HCT116 (cell line): ENCODE results near the gene USH1G. TPM values are rescaled to one million over a fixed set of nuclear protein-coding genes. Genes with fewer than 3 reads are reported as not detected.

ENCODE experiments used
- ATAC-seq: fragments of 200-7000 bp; cut with Tn5 transposase; 2 replicates; pipeline ENCODE4 v1.9.1; 2020; ENCODE audit warnings: mild to moderate bottlenecking, moderate library complexity
- BruUV-seq: library from RNA; stranded (reverse); fragments of 400-500 nt; replicated peaks from 2 replicates; lab custom pipeline; 2021; lab: Mats Ljungman, UMichigan
- CTCF ChIA-PET: fragments of 300-600 bp; sonication (Branson Sonifier 250); formaldehyde crosslinking; loops from one replicate; lab custom pipeline; 2021; ENCODE audit warnings: antibody characterized with exemption; lab: Charles Lee
- POLR2A ChIA-PET: fragments of 300-600, 350-600 bp; sonication (Branson Sonifier 250); formaldehyde crosslinking; loops from one replicate; lab custom pipeline; 2021; ENCODE audit warnings: antibody characterized with exemption; lab: Charles Lee
- RAD21 ChIA-PET, 2 experiments: fragments of 300-600 bp; sonication (Branson Sonifier 250); formaldehyde crosslinking; loops; one replicate each; lab custom pipeline; 2023; ENCODE audit warnings: low total read pairs in 2 of 2; ENCODE audit not compliant: uncharacterized antibody in 2 of 2, unreplicated experiment in 2 of 2, low non-redundant PET in 1 of 2; lab: Charles Lee
- DNase-seq: peaks from one replicate; pipeline ENCODE4 v3.0.0-alpha.2; 2010; ENCODE audit warnings: low read depth, low spot score
- H2AFZ ChIP-seq: fragments of 200-600 bp; shearing (Covaris generic), sonication (generic); 2 replicates; pipeline ENCODE4 v1.6.1; 2017; ENCODE audit warnings: low read depth, mixed run types, mixed read lengths, antibody characterized with exemption, low read length; ENCODE audit not compliant: poor library complexity, severe bottlenecking
- H3K27ac ChIP-seq: 2 replicates; pipeline ENCODE4 v1.5.1; 2012; ENCODE audit warnings: low read depth, low read length
- H3K27me3 ChIP-seq: fragments of 200-600 bp; sonication (generic); 2 replicates; pipeline ENCODE4 v1.6.1; 2016; ENCODE audit warnings: mixed run types, low read length, mixed read lengths; ENCODE audit not compliant: insufficient read depth
- H3K36me3 ChIP-seq, 2 experiments: fragments of 200-500 bp in 1 of 2; fragments of 200-600 bp in 1 of 2; sonication (Bioruptor generic) in 1 of 2; sonication (generic) in 1 of 2; 2 replicates each; pipeline versions ENCODE4 v1.5.1 to v1.6.1; 2014 to 2016; ENCODE audit warnings: low read length in 2 of 2, inconsistent platforms in 1 of 2, mixed read lengths in 1 of 2, mixed run types in 1 of 2; ENCODE audit not compliant: insufficient read depth in 2 of 2, control insufficient read depth in 1 of 2
- H3K4me1 ChIP-seq, 2 experiments: fragments of 200-600 bp in 1 of 2; sonication (generic) in 1 of 2; 2 replicates each; pipeline versions ENCODE4 v1.5.1 to v1.6.1; 2012 to 2017; ENCODE audit warnings: low read length in 2 of 2, inconsistent platforms in 1 of 2, mild to moderate bottlenecking in 1 of 2, mixed read lengths in 1 of 2, mixed run types in 1 of 2, moderate library complexity in 1 of 2; ENCODE audit not compliant: insufficient read depth in 2 of 2, control insufficient read depth in 1 of 2
- H3K4me2 ChIP-seq: fragments of 200-600 bp; sonication (generic); 2 replicates; pipeline ENCODE4 v1.6.1; 2017; ENCODE audit warnings: mixed run types, low read length, mixed read lengths
- H3K4me3 ChIP-seq, 2 experiments: fragments of 200-600 bp in 1 of 2; sonication (generic) in 1 of 2; replicated peaks in 1 of 2; 2 replicates each; pipeline ENCODE4 v1.5.1; 2011 to 2016; ENCODE audit warnings: low read length in 2 of 2, control low read depth in 1 of 2, low read depth in 1 of 2, mild to moderate bottlenecking in 1 of 2, mixed read lengths in 1 of 2, mixed run types in 1 of 2
- H3K79me2 ChIP-seq: fragments of 200-600 bp; sonication (generic); 2 replicates; pipeline ENCODE4 v1.6.1; 2017; ENCODE audit warnings: mild to moderate bottlenecking, mixed run types, low read length, moderate library complexity, mixed read lengths; ENCODE audit not compliant: insufficient read depth
- H3K9ac ChIP-seq: fragments of 200-600 bp; sonication (generic); 2 replicates; pipeline ENCODE4 v1.6.1; 2016; ENCODE audit warnings: low read length, mixed read lengths
- H3K9me2 ChIP-seq: fragments of 200-600 bp; sonication (generic), shearing (Covaris generic); 2 replicates; pipeline ENCODE4 v1.6.1; 2017; ENCODE audit warnings: mixed run types, mild to moderate bottlenecking, moderate library complexity; ENCODE audit not compliant: insufficient read depth
- H3K9me3 ChIP-seq, 2 experiments: fragments of 200-500 bp in 1 of 2; fragments of 200-600 bp in 1 of 2; sonication (Bioruptor generic) in 1 of 2; sonication (generic) in 1 of 2; 2 replicates each; pipeline ENCODE4 v1.6.1; 2014 to 2017; ENCODE audit warnings: low read length in 2 of 2, mixed read lengths in 2 of 2, inconsistent platforms in 1 of 2, low read depth in 1 of 2, mild to moderate bottlenecking in 1 of 2, mixed run types in 1 of 2, moderate library complexity in 1 of 2; ENCODE audit not compliant: control insufficient read depth in 1 of 2, insufficient read depth in 1 of 2
- H4K20me1 ChIP-seq: fragments of 200-600 bp; sonication (generic), shearing (Covaris generic); 2 replicates; pipeline ENCODE4 v1.6.1; 2017; ENCODE audit warnings: mixed run types, mild to moderate bottlenecking, moderate library complexity; ENCODE audit not compliant: insufficient read depth
- EGR1 ChIP-seq: IDR thresholded peaks from 2 replicates; pipeline ENCODE4 v1.6.1; 2012; ENCODE audit warnings: low read depth
- RAD21 ChIP-seq: IDR thresholded peaks from 2 replicates; pipeline ENCODE4 v1.6.1; 2012; ENCODE audit warnings: low read depth, mild to moderate bottlenecking
- SIN3A ChIP-seq: IDR thresholded peaks from 2 replicates; pipeline ENCODE4 v1.6.1; 2012; ENCODE audit warnings: low read depth
- SP1 ChIP-seq: IDR thresholded peaks from 2 replicates; pipeline ENCODE4 v1.6.1; 2012; ENCODE audit warnings: low read depth
- SRF ChIP-seq: IDR thresholded peaks from 2 replicates; pipeline ENCODE4 v1.6.1; 2012; ENCODE audit warnings: low read depth
- YY1 ChIP-seq: IDR thresholded peaks from 2 replicates; pipeline ENCODE4 v1.6.1; 2011; ENCODE audit warnings: low read length, low read depth, moderate library complexity, mild to moderate bottlenecking; ENCODE audit not compliant: insufficient replicate concordance; ENCODE audit errors: extremely low read depth
- ZNF274 ChIP-seq: fragments of 200-500 bp; sonication (Bioruptor generic); IDR thresholded peaks from 2 replicates; pipeline ENCODE4 v1.6.1; 2014; ENCODE audit warnings: mild to moderate bottlenecking, low read depth, low read length, inconsistent platforms
- intact Hi-C: fragments of 100-400 bp; cut with micrococcal nuclease; formaldehyde crosslinking; loops from 2 replicates; pipeline ENCODE4 v1.10.0; 2022
- total RNA-seq: library from RNA; stranded (reverse); gene quantifications from one replicate; pipeline ENCODE4 v1.2.1, GENCODE V29; 2021; ENCODE audit not compliant: unreplicated experiment
- TF ChIP-seq, protein P1 (sequence below): IDR thresholded peaks from 2 replicates; pipeline ENCODE4 v1.6.1; 2012; ENCODE audit warnings: low read depth
- TF ChIP-seq, protein P2 (sequence below): IDR thresholded peaks from 2 replicates; pipeline ENCODE4 v1.6.1; 2011; ENCODE audit warnings: mild to moderate bottlenecking, low read length, moderate library complexity; ENCODE audit not compliant: insufficient replicate concordance; ENCODE audit errors: extremely low read depth
- TF ChIP-seq, protein P3 (sequence below), 3 experiments: fragments of 200-600 bp in 1 of 3; sonication (generic) in 1 of 3; IDR thresholded peaks in 2 of 3; conservative IDR thresholded peaks in 1 of 3; 2 replicates each; pipeline ENCODE4 v1.5.1; 2012 to 2017; ENCODE audit warnings: low read depth in 2 of 3, low read length in 2 of 3, antibody characterized with exemption in 1 of 3, borderline replicate concordance in 1 of 3, control low read depth in 1 of 3, mild to moderate bottlenecking in 1 of 3, mixed read lengths in 1 of 3, mixed run types in 1 of 3, moderate library complexity in 1 of 3; ENCODE audit not compliant: insufficient read depth in 1 of 3

Gene USH1G
- total RNA-seq, 1 experiment from 2014 or later = 3.1 TPM

DNA sequence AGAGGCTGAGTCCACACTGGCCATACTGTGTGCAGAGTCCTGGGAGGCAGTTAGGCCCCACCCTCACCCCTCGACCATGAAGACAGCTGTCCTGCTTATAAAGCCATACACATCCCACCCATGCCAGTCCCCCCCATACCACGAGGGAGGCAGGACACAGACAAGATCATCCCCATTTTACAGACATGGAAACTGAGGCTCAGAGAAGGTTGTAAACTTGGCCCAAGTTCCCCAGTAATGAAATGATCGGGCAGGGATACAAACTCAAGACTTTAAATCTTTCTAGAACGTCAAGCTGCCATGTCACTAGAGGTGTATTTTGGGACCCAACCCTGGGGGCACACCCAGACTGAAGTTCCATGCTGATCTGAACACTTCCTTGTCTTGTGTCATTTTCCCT is 33.0 kb upstream of the USH1G start:
- TF ChIP-seq SIN3A (no peak), EGR1 (no peak)
- TF ChIP-seq, all 23 proteins: peak for 0
- no peaks in the 10 kb centered on the region for H3K79me2 ChIP-seq
- no peaks in the 10 kb centered on the region for H3K36me3 ChIP-seq
- ATAC-seq = no peak
- RAD21 ChIA-PET = no interaction called here
- H3K4me3 ChIP-seq = no peak overlapping the region
- no peak overlapping the region for H3K27ac ChIP-seq
- no peak overlapping the region for H3K9ac ChIP-seq
- intact Hi-C loops = loop anchor here (5.0 kb wide), 1 partner anchor 84 kb away; the partner anchor contains the start of gene FDXR
- no peaks in the 10 kb centered on the region for H3K9me3 ChIP-seq
- POLR2A ChIA-PET = no interaction called here
- no peak overlapping the region for H3K4me2 ChIP-seq
- H2AFZ ChIP-seq = no peak overlapping the region
- H4K20me1 ChIP-seq = no peaks in the 10 kb centered on the region
- no peaks in the 10 kb centered on the region for H3K9me2 ChIP-seq
- H3K4me1 ChIP-seq = peaks cover 9 to 21% of the 10 kb centered on the region in 2 experiments; a peak in 3 of 4 replicates
- BruUV-seq = no TSS peak
- CTCF ChIA-PET = interaction anchor here (1.1 to 2.6 kb wide), 3 partner anchors 32 to 56 kb away, joined by 3 to 11 read pairs (median 4); partner anchors contain the start of genes MRPL58, OTOP2 and USH1G
- no peaks in the 10 kb centered on the region for H3K27me3 ChIP-seq
- DNase-seq = no peak

DNA sequence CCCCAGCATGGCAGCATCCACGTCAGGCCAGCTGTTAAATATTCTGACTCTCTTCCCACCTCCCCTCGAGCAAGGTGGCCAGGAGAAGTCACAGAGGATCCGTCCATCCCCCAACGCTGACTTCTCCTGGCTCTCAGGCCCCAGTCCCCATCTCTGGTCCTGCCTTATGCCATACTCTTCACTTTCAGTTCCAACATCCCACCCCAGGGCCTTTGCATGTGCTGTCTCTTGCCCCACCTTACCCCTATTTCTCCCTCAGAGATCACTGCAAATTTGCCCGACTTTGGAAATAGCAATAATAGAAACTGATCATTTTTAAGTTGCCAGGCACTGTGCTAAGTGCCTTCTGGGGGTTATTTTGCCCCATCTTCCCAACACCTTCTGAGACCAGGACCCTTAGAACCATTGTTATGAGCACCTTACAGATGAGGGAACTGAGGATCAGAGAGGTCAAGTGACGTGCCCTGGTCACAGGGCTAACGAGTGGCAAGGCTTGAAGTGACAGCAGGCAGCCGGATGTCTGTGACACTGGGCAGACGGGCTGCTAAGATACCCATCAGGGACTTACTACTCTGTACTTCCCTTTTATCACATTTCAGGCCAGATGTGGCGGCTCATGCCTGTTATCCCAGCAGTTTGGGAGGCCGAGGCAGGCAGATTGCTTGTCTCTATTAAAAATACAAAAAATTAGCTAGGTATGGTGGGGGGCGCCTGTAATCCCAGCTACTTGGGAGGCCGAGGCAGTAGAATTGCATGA is 31.8 kb upstream of the USH1G start:
- ChIA-PET RAD21 (no interaction called here), POLR2A (no interaction called here), CTCF (interaction anchor here (1.1 kb wide), 1 partner anchor 31 kb away, joined by 3 read pairs; the partner anchor contains the start of gene OTOP2)
- H4K20me1 ChIP-seq = no peaks in the 10 kb centered on the region
- H3K9ac ChIP-seq = no peak overlapping the region
- no peak overlapping the region for H3K27ac ChIP-seq
- H3K27me3 ChIP-seq = no peaks in the 10 kb centered on the region
- no peaks in the 10 kb centered on the region for H3K79me2 ChIP-seq
- no peaks in the 10 kb centered on the region for H3K9me3 ChIP-seq
- BruUV-seq = no TSS peak
- H2AFZ ChIP-seq = no peak overlapping the region
- DNase-seq (no peak), ATAC-seq (no peak)
- H3K4me2 ChIP-seq = no peak overlapping the region
- no peaks in the 10 kb centered on the region for H3K36me3 ChIP-seq
- no peak overlapping the region for H3K4me3 ChIP-seq
- H3K9me2 ChIP-seq = no peaks in the 10 kb centered on the region
- peaks cover 2 to 16% of the 10 kb centered on the region in 2 experiments; a peak in 3 of 4 replicates for H3K4me1 ChIP-seq
- intact Hi-C loops = loop anchor here (5.0 kb wide), 1 partner anchor 83 kb away; the partner anchor contains the start of gene FDXR
- TF ChIP-seq, protein P1, sequence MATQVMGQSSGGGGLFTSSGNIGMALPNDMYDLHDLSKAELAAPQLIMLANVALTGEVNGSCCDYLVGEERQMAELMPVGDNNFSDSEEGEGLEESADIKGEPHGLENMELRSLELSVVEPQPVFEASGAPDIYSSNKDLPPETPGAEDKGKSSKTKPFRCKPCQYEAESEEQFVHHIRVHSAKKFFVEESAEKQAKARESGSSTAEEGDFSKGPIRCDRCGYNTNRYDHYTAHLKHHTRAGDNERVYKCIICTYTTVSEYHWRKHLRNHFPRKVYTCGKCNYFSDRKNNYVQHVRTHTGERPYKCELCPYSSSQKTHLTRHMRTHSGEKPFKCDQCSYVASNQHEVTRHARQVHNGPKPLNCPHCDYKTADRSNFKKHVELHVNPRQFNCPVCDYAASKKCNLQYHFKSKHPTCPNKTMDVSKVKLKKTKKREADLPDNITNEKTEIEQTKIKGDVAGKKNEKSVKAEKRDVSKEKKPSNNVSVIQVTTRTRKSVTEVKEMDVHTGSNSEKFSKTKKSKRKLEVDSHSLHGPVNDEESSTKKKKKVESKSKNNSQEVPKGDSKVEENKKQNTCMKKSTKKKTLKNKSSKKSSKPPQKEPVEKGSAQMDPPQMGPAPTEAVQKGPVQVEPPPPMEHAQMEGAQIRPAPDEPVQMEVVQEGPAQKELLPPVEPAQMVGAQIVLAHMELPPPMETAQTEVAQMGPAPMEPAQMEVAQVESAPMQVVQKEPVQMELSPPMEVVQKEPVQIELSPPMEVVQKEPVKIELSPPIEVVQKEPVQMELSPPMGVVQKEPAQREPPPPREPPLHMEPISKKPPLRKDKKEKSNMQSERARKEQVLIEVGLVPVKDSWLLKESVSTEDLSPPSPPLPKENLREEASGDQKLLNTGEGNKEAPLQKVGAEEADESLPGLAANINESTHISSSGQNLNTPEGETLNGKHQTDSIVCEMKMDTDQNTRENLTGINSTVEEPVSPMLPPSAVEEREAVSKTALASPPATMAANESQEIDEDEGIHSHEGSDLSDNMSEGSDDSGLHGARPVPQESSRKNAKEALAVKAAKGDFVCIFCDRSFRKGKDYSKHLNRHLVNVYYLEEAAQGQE = no peak
- TF ChIP-seq SP1 = no peak
- no peak for TF ChIP-seq SRF
- TF ChIP-seq, protein P2, sequence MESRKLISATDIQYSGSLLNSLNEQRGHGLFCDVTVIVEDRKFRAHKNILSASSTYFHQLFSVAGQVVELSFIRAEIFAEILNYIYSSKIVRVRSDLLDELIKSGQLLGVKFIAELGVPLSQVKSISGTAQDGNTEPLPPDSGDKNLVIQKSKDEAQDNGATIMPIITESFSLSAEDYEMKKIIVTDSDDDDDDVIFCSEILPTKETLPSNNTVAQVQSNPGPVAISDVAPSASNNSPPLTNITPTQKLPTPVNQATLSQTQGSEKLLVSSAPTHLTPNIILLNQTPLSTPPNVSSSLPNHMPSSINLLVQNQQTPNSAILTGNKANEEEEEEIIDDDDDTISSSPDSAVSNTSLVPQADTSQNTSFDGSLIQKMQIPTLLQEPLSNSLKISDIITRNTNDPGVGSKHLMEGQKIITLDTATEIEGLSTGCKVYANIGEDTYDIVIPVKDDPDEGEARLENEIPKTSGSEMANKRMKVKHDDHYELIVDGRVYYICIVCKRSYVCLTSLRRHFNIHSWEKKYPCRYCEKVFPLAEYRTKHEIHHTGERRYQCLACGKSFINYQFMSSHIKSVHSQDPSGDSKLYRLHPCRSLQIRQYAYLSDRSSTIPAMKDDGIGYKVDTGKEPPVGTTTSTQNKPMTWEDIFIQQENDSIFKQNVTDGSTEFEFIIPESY = no peak
- TF ChIP-seq, protein P3, sequence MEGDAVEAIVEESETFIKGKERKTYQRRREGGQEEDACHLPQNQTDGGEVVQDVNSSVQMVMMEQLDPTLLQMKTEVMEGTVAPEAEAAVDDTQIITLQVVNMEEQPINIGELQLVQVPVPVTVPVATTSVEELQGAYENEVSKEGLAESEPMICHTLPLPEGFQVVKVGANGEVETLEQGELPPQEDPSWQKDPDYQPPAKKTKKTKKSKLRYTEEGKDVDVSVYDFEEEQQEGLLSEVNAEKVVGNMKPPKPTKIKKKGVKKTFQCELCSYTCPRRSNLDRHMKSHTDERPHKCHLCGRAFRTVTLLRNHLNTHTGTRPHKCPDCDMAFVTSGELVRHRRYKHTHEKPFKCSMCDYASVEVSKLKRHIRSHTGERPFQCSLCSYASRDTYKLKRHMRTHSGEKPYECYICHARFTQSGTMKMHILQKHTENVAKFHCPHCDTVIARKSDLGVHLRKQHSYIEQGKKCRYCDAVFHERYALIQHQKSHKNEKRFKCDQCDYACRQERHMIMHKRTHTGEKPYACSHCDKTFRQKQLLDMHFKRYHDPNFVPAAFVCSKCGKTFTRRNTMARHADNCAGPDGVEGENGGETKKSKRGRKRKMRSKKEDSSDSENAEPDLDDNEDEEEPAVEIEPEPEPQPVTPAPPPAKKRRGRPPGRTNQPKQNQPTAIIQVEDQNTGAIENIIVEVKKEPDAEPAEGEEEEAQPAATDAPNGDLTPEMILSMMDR (IDR thresholded peaks at IDR 0.05 in 2 of 3, conservative IDR thresholded peaks at IDR 0.05 in 1 of 3; ENCODE audit: borderline replicate concordance in 1 of 3, insufficient read depth in 1 of 3, low read depth in 2 of 3, low read length in 2 of 3) = no peak
- no peak for TF ChIP-seq RAD21
- no peak for TF ChIP-seq ZNF274
- no peak for TF ChIP-seq YY1
